ENCODE data around the gene HMGB1. TPM values are rescaled to one million over a fixed set of nuclear protein-coding genes. Genes with fewer than 3 reads are reported as not detected.

HMGB1 gene
- total and polyA plus RNA-seq, 3 experiments from 2014 or later = 642 to 729 (median 694) TPM

- Mint-ChIP-seq H3K4me1 (no peaks in the 10 kb centered on the region), H3K36me3 (no peaks in the 10 kb centered on the region), H3K4me3 (no peak overlapping the region), H3K9me3 (no peaks in the 10 kb centered on the region), H3K27me3 (no peaks in the 10 kb centered on the region), H3K27ac (peak overlapping the region in 1 of 8 donors; percentile 44)
- no peaks in the 10 kb centered on the region for H3K4me1 ChIP-seq (ENCODE audit: insufficient read depth, low read length)
- H3K27me3 ChIP-seq (ENCODE audit: insufficient read depth, low read length, poor library complexity, severe bottlenecking) = no peaks in the 10 kb centered on the region
- no peak overlapping the region for H3K27ac ChIP-seq (ENCODE audit: low read depth, low read length)
- H3K36me3 ChIP-seq (ENCODE audit: insufficient read depth, low read length) = no peaks in the 10 kb centered on the region
- ChIA-PET POLR2A (interaction anchor here (0.7 to 1.0 kb wide), 2 partner anchors 14 to 423 kb away, joined by 4 read pairs; partner anchors contain the start of gene HMGB1), CTCF (no interaction called here)
- H3K4me3 ChIP-seq (ENCODE audit: low read length) = no peak overlapping the region
- no peaks in the 10 kb centered on the region for H3K9me3 ChIP-seq (ENCODE audit: low read length)
- no peak for DNase-seq
Measured at GRCh38 chr13:30479154-30479882, 13.6 kb upstream of the HMGB1 start.

GRCh38 chr13:30477346-30478195 is 11.8 kb upstream of the HMGB1 start:
- Mint-ChIP-seq H3K27me3 (no peaks in the 10 kb centered on the region), H3K9me3 (no peaks in the 10 kb centered on the region), H3K36me3 (no peaks in the 10 kb centered on the region), H3K27ac (peak overlapping the region in 1 of 8 donors; percentile 28), H3K4me1 (no peaks in the 10 kb centered on the region), H3K4me3 (no peak overlapping the region)
- Histone ChIP-seq H3K4me3 (ENCODE audit: low read length) (no peak overlapping the region), H3K27me3 (ENCODE audit: insufficient read depth, low read length, poor library complexity, severe bottlenecking) (no peaks in the 10 kb centered on the region), H3K9me3 (ENCODE audit: low read length) (no peaks in the 10 kb centered on the region), H3K36me3 (ENCODE audit: insufficient read depth, low read length) (no peaks in the 10 kb centered on the region), H3K4me1 (ENCODE audit: insufficient read depth, low read length) (no peaks in the 10 kb centered on the region), H3K27ac (ENCODE audit: low read depth, low read length) (no peak overlapping the region)
- no peak for DNase-seq
- CTCF ChIA-PET = no interaction called here
- POLR2A ChIA-PET = no interaction called here

- ChIA-PET CTCF (no interaction called here), POLR2A (no interaction called here)
- Histone ChIP-seq H3K36me3 (ENCODE audit: insufficient read depth, low read length) (no peaks in the 10 kb centered on the region), H3K27ac (ENCODE audit: low read depth, low read length) (no peak overlapping the region), H3K4me3 (ENCODE audit: low read length) (no peak overlapping the region), H3K9me3 (ENCODE audit: low read length) (no peaks in the 10 kb centered on the region), H3K27me3 (ENCODE audit: insufficient read depth, low read length, poor library complexity, severe bottlenecking) (no peaks in the 10 kb centered on the region), H3K4me1 (ENCODE audit: insufficient read depth, low read length) (no peaks in the 10 kb centered on the region)
- H3K4me1 Mint-ChIP-seq = no peaks in the 10 kb centered on the region
- no peak for DNase-seq
- no peaks in the 10 kb centered on the region for H3K36me3 Mint-ChIP-seq
- no peak overlapping the region for H3K27ac Mint-ChIP-seq
- H3K9me3 Mint-ChIP-seq = no peaks in the 10 kb centered on the region
- no peaks in the 10 kb centered on the region for H3K27me3 Mint-ChIP-seq
- H3K4me3 Mint-ChIP-seq = no peak overlapping the region
Measured at GRCh38 chr13:30473675-30474074, 7.9 kb upstream of the HMGB1 start.

- Mint-ChIP-seq H3K27me3 (peaks cover 0 to 8% of the 10 kb centered on the region in 2 donors), H3K27ac (peak overlapping the region in 4 of 8 donors; percentile 35 to 92 (median 56)), H3K4me1 (peaks cover 29 to 36% (median 32%) of the 10 kb centered on the region in 3 donors), H3K4me3 (peak overlapping the region in 1 of 7 donors; percentile 73), H3K36me3 (peaks cover 3 to 25% (median 5%) of the 10 kb centered on the region in 3 donors), H3K9me3 (peaks cover 0 to 2% (median 0%) of the 10 kb centered on the region in 5 donors)
- peak overlapping the region; percentile 27 for H3K27ac ChIP-seq (ENCODE audit: low read depth, low read length)
- H3K4me1 ChIP-seq (ENCODE audit: insufficient read depth, low read length) = peaks cover 20% of the 10 kb centered on the region
- H3K4me3 ChIP-seq (ENCODE audit: low read length) = no peak overlapping the region
- H3K27me3 ChIP-seq (ENCODE audit: insufficient read depth, low read length, poor library complexity, severe bottlenecking) = no peaks in the 10 kb centered on the region
- POLR2A ChIA-PET = no interaction called here
- DNase-seq = no peak
- no peaks in the 10 kb centered on the region for H3K9me3 ChIP-seq (ENCODE audit: low read length)
- CTCF ChIA-PET = no interaction called here
- peaks cover 14% of the 10 kb centered on the region for H3K36me3 ChIP-seq (ENCODE audit: insufficient read depth, low read length)
Measured at GRCh38 chr13:30466841-30467252, 1.1 kb upstream of the HMGB1 start.

- no peak for DNase-seq
- ChIA-PET CTCF (interaction anchor here (0.7 to 1.3 kb wide), 2 partner anchors 116 to 507 kb away, joined by 3 to 4 read pairs; no protein-coding TSS in a partner anchor), POLR2A (interaction anchor here (1.0 to 2.9 kb wide), 4 partner anchors 60 to 333 kb away, joined by 3 to 43 read pairs (median 4); partner anchors contain the start of gene USPL1)
- Mint-ChIP-seq H3K27ac (peak overlapping the region in 5 of 8 donors; percentile 52 to 99 (median 98)), H3K27me3 (peaks cover 0 to 9% of the 10 kb centered on the region in 2 donors), H3K36me3 (peaks cover 5 to 29% (median 7%) of the 10 kb centered on the region in 3 donors), H3K4me3 (peak overlapping the region in 4 of 7 donors; percentile 23 to 99 (median 94)), H3K9me3 (peaks cover 0 to 2% (median 0%) of the 10 kb centered on the region in 5 donors), H3K4me1 (peaks cover 34 to 41% (median 38%) of the 10 kb centered on the region in 3 donors)
- no peaks in the 10 kb centered on the region for H3K9me3 ChIP-seq (ENCODE audit: low read length)
- H3K36me3 ChIP-seq (ENCODE audit: insufficient read depth, low read length) = peaks cover 18% of the 10 kb centered on the region
- peak overlapping the region; percentile 27 for H3K27ac ChIP-seq (ENCODE audit: low read depth, low read length)
- peaks cover 25% of the 10 kb centered on the region for H3K4me1 ChIP-seq (ENCODE audit: insufficient read depth, low read length)
- no peaks in the 10 kb centered on the region for H3K27me3 ChIP-seq (ENCODE audit: insufficient read depth, low read length, poor library complexity, severe bottlenecking)
- no peak overlapping the region for H3K4me3 ChIP-seq (ENCODE audit: low read length)
Measured at GRCh38 chr13:30466358-30466714, 600 bp upstream of the HMGB1 start.

- Histone ChIP-seq H3K9me3 (ENCODE audit: low read length) (no peaks in the 10 kb centered on the region), H3K27me3 (ENCODE audit: insufficient read depth, low read length, poor library complexity, severe bottlenecking) (no peaks in the 10 kb centered on the region), H3K36me3 (ENCODE audit: insufficient read depth, low read length) (peaks cover 19% of the 10 kb centered on the region), H3K27ac (ENCODE audit: low read depth, low read length) (peak overlapping the region; percentile 91), H3K4me3 (ENCODE audit: low read length) (peak overlapping the region; percentile 77), H3K4me1 (ENCODE audit: insufficient read depth, low read length) (peaks cover 27% of the 10 kb centered on the region)
- peaks cover 0 to 2% (median 0%) of the 10 kb centered on the region in 5 donors for H3K9me3 Mint-ChIP-seq
- DNase-seq = no peak
- H3K4me1 Mint-ChIP-seq = peaks cover 36 to 44% (median 40%) of the 10 kb centered on the region in 3 donors
- POLR2A ChIA-PET = interaction anchor here (0.6 to 2.9 kb wide), 12 partner anchors 14 to 332 kb away, joined by 3 to 43 read pairs (median 4); partner anchors contain the start of genes KATNAL1, UBE2L5 and USPL1
- H3K27ac Mint-ChIP-seq = peak overlapping the region in 1 of 8 donors; percentile 99
- peaks cover 5 to 31% (median 9%) of the 10 kb centered on the region in 3 donors for H3K36me3 Mint-ChIP-seq
- peaks cover 0 to 10% of the 10 kb centered on the region in 2 donors for H3K27me3 Mint-ChIP-seq
- CTCF ChIA-PET = interaction anchor here (0.9 to 1.4 kb wide), 4 partner anchors 93 to 333 kb away, joined by 3 to 5 read pairs (median 4); no protein-coding TSS in a partner anchor
- no peak overlapping the region for H3K4me3 Mint-ChIP-seq
Measured at GRCh38 chr13:30465343-30465592, 468 bp downstream of the HMGB1 start.

GRCh38 chr13:30464496-30465342 is 1.0 kb downstream of the HMGB1 start:
- Histone ChIP-seq H3K9me3 (ENCODE audit: low read length) (no peaks in the 10 kb centered on the region), H3K27ac (ENCODE audit: low read depth, low read length) (peak overlapping the region; percentile 80), H3K4me3 (ENCODE audit: low read length) (peak overlapping the region; percentile 99), H3K36me3 (ENCODE audit: insufficient read depth, low read length) (peaks cover 19% of the 10 kb centered on the region), H3K27me3 (ENCODE audit: insufficient read depth, low read length, poor library complexity, severe bottlenecking) (no peaks in the 10 kb centered on the region), H3K4me1 (ENCODE audit: insufficient read depth, low read length) (peaks cover 27% of the 10 kb centered on the region)
- peak; percentile 73 to 87 (median 79) for DNase-seq
- peaks cover 0 to 10% of the 10 kb centered on the region in 2 donors for H3K27me3 Mint-ChIP-seq
- peak overlapping the region; percentile 86 to 97 (median 95) for H3K4me3 Mint-ChIP-seq
- peaks cover 5 to 34% (median 9%) of the 10 kb centered on the region in 3 donors for H3K36me3 Mint-ChIP-seq
- CTCF ChIA-PET = interaction anchor here (0.6 to 1.4 kb wide), 3 partner anchors 59 to 332 kb away, joined by 4 to 5 read pairs (median 5); no protein-coding TSS in a partner anchor
- peaks cover 36 to 44% (median 40%) of the 10 kb centered on the region in 3 donors for H3K4me1 Mint-ChIP-seq
- POLR2A ChIA-PET = interaction anchor here (0.6 to 2.9 kb wide), 13 partner anchors 14 to 276 kb away, joined by 3 to 43 read pairs (median 4); partner anchors contain the start of genes KATNAL1, UBE2L5 and USPL1
- H3K27ac Mint-ChIP-seq = peak overlapping the region; percentile 93 to 99 (median 98)
- H3K9me3 Mint-ChIP-seq = peaks cover 0 to 2% (median 0%) of the 10 kb centered on the region in 5 donors
